ENCODE results near the gene TLX3. TPM values are rescaled to one million over a fixed set of nuclear protein-coding genes. Genes with fewer than 3 reads are reported as not detected.

Gene TLX3
- total and polyA plus RNA-seq, 4 donors, result not detected

DNA sequence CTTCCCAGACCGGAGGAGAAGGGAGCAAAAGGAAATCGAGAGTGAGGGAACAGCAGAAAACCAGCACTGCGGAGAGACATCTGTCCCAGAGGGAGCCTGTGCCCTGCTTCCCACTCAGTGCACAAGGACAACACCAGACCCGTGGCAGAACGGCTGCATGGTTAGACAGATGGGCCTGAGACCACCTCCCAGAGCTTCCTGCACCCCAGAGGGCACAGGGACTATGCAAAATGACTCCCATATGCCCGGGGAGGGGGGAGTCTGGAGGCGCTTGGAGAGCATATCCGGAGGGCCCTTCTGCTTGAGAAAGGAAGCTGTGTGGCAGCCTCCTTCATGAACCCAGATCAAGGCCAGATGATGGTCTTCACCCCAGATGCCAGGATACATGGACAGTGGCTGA is 26.6 kb downstream of the TLX3 start:
- H3K4me3 ChIP-seq (ENCODE audit: low read length in 2 of 2), result no peak overlapping the region
- DNase-seq, result peak in 1 of 2 donors; percentile 38
- 86 to 88% methylated on average over 8 of the region's 8 CpGs for WGBS, 2 donors
- H3K9me3 ChIP-seq (ENCODE audit: control insufficient read depth, low read length), result no peaks in the 10 kb centered on the region
- H3K27me3 ChIP-seq (ENCODE audit: control insufficient read depth in 1 of 2, insufficient read depth in 2 of 2, low read length in 1 of 2), result no peaks in the 10 kb centered on the region
- no peak overlapping the region for H3K27ac ChIP-seq (ENCODE audit: low read depth in 1 of 2, low read length in 2 of 2)
- H3K4me1 ChIP-seq (ENCODE audit: control insufficient read depth in 1 of 2, insufficient read depth in 2 of 2, low read length in 2 of 2), result no peaks in the 10 kb centered on the region
- intact Hi-C loops (cut with DNase I), result loop anchor here (2.0 to 5.0 kb wide), 3 partner anchors 128 to 593 kb away; no protein-coding TSS in a partner anchor
- no peak for ATAC-seq (ENCODE audit: low FRiP score)
- H3K36me3 ChIP-seq (ENCODE audit: control insufficient read depth in 1 of 2, insufficient read depth in 2 of 2, low read length in 1 of 2), result no peaks in the 10 kb centered on the region

GRCh38 chr5:171336521-171337209 is 27.6 kb downstream of the TLX3 start:
- Histone ChIP-seq H3K27ac (ENCODE audit: low read depth in 1 of 2, low read length in 2 of 2) (no peak overlapping the region), H3K9me3 (ENCODE audit: control insufficient read depth, low read length) (no peaks in the 10 kb centered on the region), H3K4me3 (ENCODE audit: low read length in 2 of 2) (peak overlapping the region in 1 of 2 donors; percentile 29), H3K27me3 (ENCODE audit: control insufficient read depth in 1 of 2, insufficient read depth in 2 of 2, low read length in 1 of 2) (no peaks in the 10 kb centered on the region), H3K4me1 (ENCODE audit: control insufficient read depth in 1 of 2, insufficient read depth in 2 of 2, low read length in 2 of 2) (no peaks in the 10 kb centered on the region), H3K36me3 (ENCODE audit: control insufficient read depth in 1 of 2, insufficient read depth in 2 of 2, low read length in 1 of 2) (no peaks in the 10 kb centered on the region)
- no peak for DNase-seq
- ATAC-seq (ENCODE audit: low FRiP score), result peak; percentile 71
- intact Hi-C loops (cut with DNase I), result loop anchor here (2.0 to 5.0 kb wide), 3 partner anchors 129 to 594 kb away; no protein-coding TSS in a partner anchor
- 23 to 24% methylated on average over 31 of the region's 31 CpGs for WGBS, 2 donors

- Histone ChIP-seq H3K4me3 (ENCODE audit: low read length in 2 of 2) (no peak overlapping the region), H3K27me3 (ENCODE audit: control insufficient read depth in 1 of 2, insufficient read depth in 2 of 2, low read length in 1 of 2) (no peaks in the 10 kb centered on the region), H3K9me3 (ENCODE audit: control insufficient read depth, low read length) (no peaks in the 10 kb centered on the region), H3K27ac (ENCODE audit: low read depth in 1 of 2, low read length in 2 of 2) (no peak overlapping the region), H3K36me3 (ENCODE audit: control insufficient read depth in 1 of 2, insufficient read depth in 2 of 2, low read length in 1 of 2) (no peaks in the 10 kb centered on the region), H3K4me1 (ENCODE audit: control insufficient read depth in 1 of 2, insufficient read depth in 2 of 2, low read length in 2 of 2) (no peaks in the 10 kb centered on the region)
- peak; percentile 19 for ATAC-seq (ENCODE audit: low FRiP score)
- DNase-seq, result no peak
- WGBS, 2 donors, result 24 to 29% methylated on average over 11 of the region's 11 CpGs
- intact Hi-C loops (cut with DNase I), result loop anchor here (2.0 to 5.0 kb wide), 3 partner anchors 130 to 595 kb away; no protein-coding TSS in a partner anchor
Measured at GRCh38 chr5:171337210-171337569, 28.1 kb downstream of the TLX3 start.

GRCh38 chr5:171340042-171340441 is 31.0 kb downstream of the TLX3 start:
- intact Hi-C loops (cut with DNase I), result no loop called here
- no peak for ATAC-seq (ENCODE audit: low FRiP score)
- Histone ChIP-seq H3K36me3 (ENCODE audit: control insufficient read depth in 1 of 2, insufficient read depth in 2 of 2, low read length in 1 of 2) (no peaks in the 10 kb centered on the region), H3K4me1 (ENCODE audit: control insufficient read depth in 1 of 2, insufficient read depth in 2 of 2, low read length in 2 of 2) (no peaks in the 10 kb centered on the region), H3K9me3 (ENCODE audit: control insufficient read depth, low read length) (no peaks in the 10 kb centered on the region), H3K4me3 (ENCODE audit: low read length in 2 of 2) (no peak overlapping the region), H3K27ac (ENCODE audit: low read depth in 1 of 2, low read length in 2 of 2) (no peak overlapping the region), H3K27me3 (ENCODE audit: control insufficient read depth in 1 of 2, insufficient read depth in 2 of 2, low read length in 1 of 2) (no peaks in the 10 kb centered on the region)
- DNase-seq, result no peak

- Histone ChIP-seq H3K9me3 (ENCODE audit: control insufficient read depth, low read length) (no peaks in the 10 kb centered on the region), H3K36me3 (ENCODE audit: control insufficient read depth in 1 of 2, insufficient read depth in 2 of 2, low read length in 1 of 2) (no peaks in the 10 kb centered on the region), H3K4me1 (ENCODE audit: control insufficient read depth in 1 of 2, insufficient read depth in 2 of 2, low read length in 2 of 2) (no peaks in the 10 kb centered on the region), H3K27me3 (ENCODE audit: control insufficient read depth in 1 of 2, insufficient read depth in 2 of 2, low read length in 1 of 2) (no peaks in the 10 kb centered on the region), H3K4me3 (ENCODE audit: low read length in 2 of 2) (no peak overlapping the region), H3K27ac (ENCODE audit: low read depth in 1 of 2, low read length in 2 of 2) (no peak overlapping the region)
- no peak for DNase-seq
- no peak for ATAC-seq (ENCODE audit: low FRiP score)
- intact Hi-C loops (cut with DNase I), result no loop called here
- 80 to 82% methylated on average over 6 of the region's 6 CpGs for WGBS, 2 donors
Measured at GRCh38 chr5:171340491-171340890, 31.4 kb downstream of the TLX3 start.

GRCh38 chr5:171342362-171343111 is 33.5 kb downstream of the TLX3 start:
- no peak overlapping the region for H3K4me3 ChIP-seq (ENCODE audit: low read length in 2 of 2)

DNA sequence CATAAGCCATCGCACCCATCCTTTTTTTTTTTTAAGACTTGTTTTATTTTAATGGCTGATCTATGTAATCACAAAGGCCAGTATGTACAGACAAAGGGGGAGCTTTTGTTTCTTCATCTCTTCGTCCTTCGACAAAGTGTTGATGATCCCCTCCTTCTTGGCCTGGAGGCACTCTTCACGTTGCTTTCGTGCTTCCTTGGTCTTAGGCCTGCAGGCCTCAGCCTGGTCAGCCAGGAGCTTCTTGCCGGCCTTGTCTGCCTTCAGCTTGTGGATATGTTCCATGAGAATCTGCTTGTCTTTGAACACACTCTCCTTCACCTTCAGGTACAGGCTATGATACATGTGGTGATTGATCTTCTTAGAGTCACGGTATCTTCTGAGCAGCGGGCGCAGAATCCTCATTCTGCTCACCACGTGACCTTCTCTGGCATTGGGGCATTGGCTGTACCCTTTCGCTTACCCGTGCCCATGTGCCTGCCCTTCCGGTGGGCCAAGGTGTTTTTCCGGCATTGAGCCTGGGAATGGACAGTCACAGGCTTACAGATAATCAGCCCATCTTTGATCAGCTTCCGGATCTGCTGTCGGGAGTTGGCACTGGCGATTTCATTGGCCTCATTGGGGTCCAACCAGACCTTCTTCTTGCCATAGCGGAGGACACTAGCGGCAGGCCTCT is 36.0 kb downstream of the TLX3 start:
- Histone ChIP-seq H3K27ac (ENCODE audit: low read depth in 1 of 2, low read length in 2 of 2) (no peak overlapping the region), H3K27me3 (ENCODE audit: control insufficient read depth in 1 of 2, insufficient read depth in 2 of 2, low read length in 1 of 2) (no peaks in the 10 kb centered on the region), H3K36me3 (ENCODE audit: control insufficient read depth in 1 of 2, insufficient read depth in 2 of 2, low read length in 1 of 2) (no peaks in the 10 kb centered on the region), H3K9me3 (ENCODE audit: control insufficient read depth, low read length) (no peaks in the 10 kb centered on the region), H3K4me1 (ENCODE audit: control insufficient read depth in 1 of 2, insufficient read depth in 2 of 2, low read length in 2 of 2) (no peaks in the 10 kb centered on the region), H3K4me3 (ENCODE audit: low read length in 2 of 2) (no peak overlapping the region)
- ATAC-seq (ENCODE audit: low FRiP score), result no peak
- intact Hi-C loops (cut with DNase I), result no loop called here
- DNase-seq, result no peak
- 94 to 95% methylated on average over 19 of the region's 19 CpGs for WGBS, 2 donors

More at GRCh38 chr5:171342362-171343111, 33.5 kb downstream of the TLX3 start:
- ATAC-seq (ENCODE audit: low FRiP score), result no peak
- no peaks in the 10 kb centered on the region for H3K9me3 ChIP-seq (ENCODE audit: control insufficient read depth, low read length)
- DNase-seq, result no peak
- no peaks in the 10 kb centered on the region for H3K36me3 ChIP-seq (ENCODE audit: control insufficient read depth in 1 of 2, insufficient read depth in 2 of 2, low read length in 1 of 2)
- no peaks in the 10 kb centered on the region for H3K27me3 ChIP-seq (ENCODE audit: control insufficient read depth in 1 of 2, insufficient read depth in 2 of 2, low read length in 1 of 2)
- intact Hi-C loops (cut with DNase I), result no loop called here
- H3K4me1 ChIP-seq (ENCODE audit: control insufficient read depth in 1 of 2, insufficient read depth in 2 of 2, low read length in 2 of 2), result no peaks in the 10 kb centered on the region
- H3K27ac ChIP-seq (ENCODE audit: low read depth in 1 of 2, low read length in 2 of 2), result no peak overlapping the region
- WGBS, 2 donors, result 49 to 55% methylated on average over 17 of the region's 17 CpGs

DNA sequence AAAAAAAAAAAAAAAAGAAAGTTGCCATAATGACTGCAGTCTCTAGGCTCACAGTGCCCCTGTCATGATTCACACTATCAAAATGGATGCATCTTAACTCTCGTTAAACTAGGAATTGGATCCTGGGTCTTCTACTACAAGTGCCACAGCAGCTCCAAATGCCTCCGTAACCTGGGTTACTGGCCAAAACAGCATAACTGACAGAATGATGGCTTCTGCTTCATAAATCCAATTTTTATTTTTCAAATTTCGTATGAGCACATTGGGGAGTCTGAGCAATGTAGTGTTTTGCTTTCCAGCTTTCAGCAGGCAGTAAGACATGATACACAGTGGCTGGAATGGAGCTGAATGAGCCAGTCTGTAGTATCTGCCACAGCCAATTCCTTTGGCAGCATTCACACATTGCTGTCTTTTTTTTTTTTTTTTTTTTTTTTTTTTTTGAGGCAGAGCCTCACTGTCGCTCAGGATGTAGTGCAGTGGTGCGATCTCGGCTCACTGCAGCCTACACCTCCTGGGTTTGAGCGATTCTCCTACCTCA is 42.6 kb downstream of the TLX3 start:
- WGBS, 2 donors, result 81 to 82% methylated on average over 7 of the region's 7 CpGs
- H3K4me3 ChIP-seq (ENCODE audit: low read length in 2 of 2), result no peak overlapping the region
- no peak overlapping the region for H3K27ac ChIP-seq (ENCODE audit: low read depth in 1 of 2, low read length in 2 of 2)
- intact Hi-C loops (cut with DNase I), result no loop called here
- DNase-seq (no peak), ATAC-seq (ENCODE audit: low FRiP score) (peak; percentile 58)
- H3K27me3 ChIP-seq (ENCODE audit: control insufficient read depth in 1 of 2, insufficient read depth in 2 of 2, low read length in 1 of 2), result no peaks in the 10 kb centered on the region
- no peaks in the 10 kb centered on the region for H3K4me1 ChIP-seq (ENCODE audit: control insufficient read depth in 1 of 2, insufficient read depth in 2 of 2, low read length in 2 of 2)
- H3K9me3 ChIP-seq (ENCODE audit: control insufficient read depth, low read length), result no peaks in the 10 kb centered on the region
- H3K36me3 ChIP-seq (ENCODE audit: control insufficient read depth in 1 of 2, insufficient read depth in 2 of 2, low read length in 1 of 2), result no peaks in the 10 kb centered on the region

Data from aorta (tissue), 5 donors.